Measurements from ENCODE around the gene NUDT4.
"Not testable (repeated sequence)": the region's sequence is repeated elsewhere in the genome, so short reads cannot be mapped to it uniquely, and the experiment has no call there.

The NUDT4 gene

GRCh38 chr12:93366422-93366821, 11.3 kb upstream of the NUDT4 start:
- DNase-seq (ENCODE audit: low read depth, low spot score) = no peak

- no peak for DNase-seq (ENCODE audit: low read depth, low spot score)
These were observed 9.0 kb upstream of the NUDT4 start for GRCh38 chr12:93368766-93369165.

GRCh38 chr12:93369505-93369904, 8.2 kb upstream of the NUDT4 start:
- no peak for DNase-seq (ENCODE audit: low read depth, low spot score)

- no peak for DNase-seq (ENCODE audit: low read depth, low spot score)
These were observed 6.8 kb upstream of the NUDT4 start for GRCh38 chr12:93370947-93371346.

- no peak for DNase-seq (ENCODE audit: low read depth, low spot score)
These were observed 3.6 kb upstream of the NUDT4 start for GRCh38 chr12:93373961-93374656.

- no peak for DNase-seq (ENCODE audit: low read depth, low spot score)
These were observed 1.8 kb upstream of the NUDT4 start for GRCh38 chr12:93375906-93376305.

DNA sequence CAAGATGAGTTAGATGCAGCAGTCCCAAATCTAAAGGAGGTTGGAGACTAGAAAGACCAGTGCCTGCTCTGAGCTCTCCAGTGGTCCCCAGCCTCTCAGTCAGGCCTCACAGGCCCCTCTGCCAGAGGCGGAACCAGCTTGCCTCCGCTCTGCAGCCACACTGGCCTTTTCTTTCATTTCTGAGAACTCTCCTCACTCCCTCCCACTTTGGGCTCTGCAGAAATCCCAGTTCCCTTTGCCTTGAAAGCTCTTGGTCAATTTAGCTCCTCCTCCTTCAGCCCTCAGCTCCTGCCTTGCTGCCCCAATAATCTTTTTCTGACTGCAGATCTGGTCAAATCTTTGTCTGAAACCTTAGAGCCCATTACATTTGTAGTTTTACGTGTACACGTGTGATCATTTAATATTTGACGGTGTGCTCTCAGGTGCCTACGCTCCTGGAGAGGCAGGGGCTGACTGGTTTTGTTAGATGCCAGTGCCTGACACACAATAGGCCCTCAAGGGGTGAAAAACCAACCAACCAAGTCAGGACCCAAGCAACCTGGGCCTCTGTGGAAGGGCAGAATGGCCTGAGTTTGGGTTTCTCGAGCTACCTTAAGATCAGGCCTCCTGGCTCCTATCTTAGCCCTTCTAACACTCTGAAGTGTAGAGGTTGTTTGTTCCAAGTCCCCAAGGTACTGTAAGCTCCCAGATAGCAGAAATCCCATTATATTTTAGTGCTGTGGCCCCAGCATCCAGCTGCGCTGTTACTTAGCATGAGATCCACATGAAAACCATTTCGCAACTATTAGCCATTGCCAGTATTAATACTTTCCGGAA, 1.1 kb upstream of the NUDT4 start:
- no peak for DNase-seq (ENCODE audit: low read depth, low spot score)

DNA sequence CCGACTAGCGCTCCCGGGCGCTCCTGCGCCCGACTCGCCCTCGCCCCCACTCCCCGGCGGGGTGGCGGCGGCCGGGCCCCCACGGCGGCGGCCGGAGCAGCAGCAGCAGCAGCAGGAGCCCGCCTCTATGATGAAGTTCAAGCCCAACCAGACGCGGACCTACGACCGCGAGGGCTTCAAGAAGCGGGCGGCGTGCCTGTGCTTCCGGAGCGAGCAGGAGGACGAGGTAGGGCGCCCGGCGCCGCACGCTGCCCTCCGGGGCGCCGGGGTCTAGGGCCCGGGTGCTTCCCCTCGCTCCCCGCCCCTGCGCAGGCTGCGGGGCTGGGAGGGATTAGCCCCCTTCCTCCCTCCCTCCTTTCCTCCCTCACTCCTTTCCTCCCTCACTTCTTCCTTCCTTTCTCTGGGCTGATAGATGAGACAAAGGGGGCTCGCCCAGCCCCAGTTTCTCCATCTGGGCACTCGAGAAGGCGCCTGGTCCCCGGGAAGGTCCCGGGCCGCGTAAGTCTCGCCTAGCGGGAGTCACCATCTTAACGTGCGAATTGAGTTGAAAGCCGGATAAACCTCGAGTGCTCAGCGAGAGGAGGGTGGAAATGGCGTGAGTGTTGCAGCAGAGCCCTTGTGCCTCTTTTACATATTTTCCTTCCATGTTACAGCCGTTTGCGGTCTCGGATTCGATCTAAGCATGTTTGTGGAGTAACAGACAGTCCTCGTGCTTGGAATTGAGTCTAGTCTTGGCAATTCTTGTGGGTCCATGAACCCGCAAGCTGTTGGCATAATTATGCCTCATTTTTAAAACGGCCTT, 672 bp downstream of the NUDT4 start:
- not testable (repeated sequence) for DNase-seq (ENCODE audit: low read depth, low spot score)

GRCh38 chr12:93378998-93379325, 1.2 kb downstream of the NUDT4 start:
- no peak for DNase-seq (ENCODE audit: low read depth, low spot score)

- no peak for DNase-seq (ENCODE audit: low read depth, low spot score)
These were observed 1.7 kb downstream of the NUDT4 start for GRCh38 chr12:93379326-93379980.

- DNase-seq (ENCODE audit: low read depth, low spot score) = no peak
These were observed 2.2 kb downstream of the NUDT4 start for GRCh38 chr12:93379981-93380361.

DNA sequence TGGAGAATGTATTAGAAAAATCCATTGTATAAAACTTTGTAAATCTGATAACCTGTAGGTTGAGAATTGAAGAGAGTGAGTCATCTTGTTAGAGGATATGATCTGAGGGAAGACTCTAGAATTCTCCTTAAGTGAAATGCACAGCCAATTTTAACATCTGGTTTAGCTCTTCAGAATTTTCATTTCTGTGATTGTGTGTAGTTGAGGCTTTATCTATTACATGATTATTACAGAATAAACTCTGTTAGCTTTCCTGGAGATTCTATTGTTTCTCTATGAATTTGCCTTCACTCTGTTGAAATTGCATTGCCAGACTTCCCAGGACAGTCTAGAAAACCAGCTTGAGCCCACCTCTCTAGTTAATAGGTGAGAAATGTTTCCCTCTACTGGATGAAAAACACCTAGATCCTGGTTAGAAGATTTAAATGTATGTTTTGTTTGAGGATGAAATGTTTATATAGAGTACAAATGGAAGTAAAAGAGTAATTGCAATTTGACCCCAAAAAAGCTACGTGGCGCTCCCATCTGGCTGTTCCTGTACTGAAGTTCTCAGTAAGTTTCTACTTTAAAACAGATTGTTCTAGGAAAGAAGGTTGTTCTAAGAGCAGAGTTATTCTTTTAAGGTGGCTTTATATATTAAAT, 2.9 kb downstream of the NUDT4 start:
- no peak for DNase-seq (ENCODE audit: low read depth, low spot score)

DNA sequence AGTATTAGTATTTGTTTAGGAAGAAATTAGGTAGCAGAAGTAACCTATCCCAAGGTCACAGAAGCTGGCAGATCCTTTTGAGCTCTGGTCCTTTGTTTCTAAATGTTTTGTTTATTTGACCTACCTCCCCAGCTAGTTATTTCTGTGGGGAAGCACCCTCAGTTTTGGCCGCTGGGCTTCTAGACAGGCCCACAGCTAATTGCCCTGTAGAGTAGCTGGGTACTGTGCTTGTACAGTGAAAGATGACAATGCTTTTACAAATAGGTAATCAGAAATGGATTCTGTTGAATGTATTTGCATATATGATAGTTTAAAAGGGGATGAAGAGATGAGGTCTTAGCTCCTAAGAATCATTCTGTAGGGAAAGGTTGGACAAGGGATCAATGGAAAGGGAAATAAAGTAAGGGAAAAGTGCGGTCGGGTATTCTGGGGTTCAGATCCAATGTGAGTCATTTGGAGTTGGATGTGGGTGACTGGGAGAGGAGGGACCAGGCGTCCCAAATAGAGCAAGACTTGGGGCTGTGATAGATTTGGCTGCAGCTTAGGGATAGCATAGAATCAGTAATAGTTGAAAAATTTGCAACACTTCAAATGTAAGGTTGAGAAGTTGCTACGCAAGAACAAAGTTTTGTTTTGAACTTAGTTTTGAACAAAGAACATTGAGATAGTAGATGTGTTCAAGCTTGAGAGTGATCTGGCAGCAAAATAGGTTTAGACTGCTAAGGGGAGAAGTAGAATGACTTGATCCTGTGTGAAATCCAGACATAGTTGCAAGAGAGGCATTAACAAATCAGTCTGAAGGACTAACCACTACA, 3.6 kb downstream of the NUDT4 start:
- DNase-seq (ENCODE audit: low read depth, low spot score) = no peak

- not testable (repeated sequence) for DNase-seq (ENCODE audit: low read depth, low spot score)
These were observed 4.3 kb downstream of the NUDT4 start for GRCh38 chr12:93381976-93382437.

GRCh38 chr12:93387780-93388179, 10.1 kb downstream of the NUDT4 start:
- DNase-seq (ENCODE audit: low read depth, low spot score) = no peak

DNA sequence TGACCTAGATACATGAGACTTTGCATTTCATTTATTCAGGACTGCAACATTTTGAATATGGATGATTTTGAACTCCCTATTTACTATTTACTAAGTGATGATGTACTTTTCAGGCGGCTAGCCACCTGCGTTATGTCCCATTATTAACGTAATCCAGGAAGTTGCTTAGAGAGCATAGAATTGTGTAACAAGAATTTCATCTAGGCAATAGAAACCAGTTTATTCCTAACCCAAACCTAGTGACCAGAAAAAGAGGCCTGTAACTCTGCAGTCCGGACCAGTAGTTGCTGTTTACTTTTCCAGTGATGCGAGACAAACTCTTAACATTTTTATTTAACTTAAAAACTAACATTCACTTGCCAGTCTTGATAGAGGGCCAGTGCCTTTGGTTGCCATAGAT, 12.3 kb downstream of the NUDT4 start:
- no peak for DNase-seq (ENCODE audit: low read depth, low spot score)

DNA sequence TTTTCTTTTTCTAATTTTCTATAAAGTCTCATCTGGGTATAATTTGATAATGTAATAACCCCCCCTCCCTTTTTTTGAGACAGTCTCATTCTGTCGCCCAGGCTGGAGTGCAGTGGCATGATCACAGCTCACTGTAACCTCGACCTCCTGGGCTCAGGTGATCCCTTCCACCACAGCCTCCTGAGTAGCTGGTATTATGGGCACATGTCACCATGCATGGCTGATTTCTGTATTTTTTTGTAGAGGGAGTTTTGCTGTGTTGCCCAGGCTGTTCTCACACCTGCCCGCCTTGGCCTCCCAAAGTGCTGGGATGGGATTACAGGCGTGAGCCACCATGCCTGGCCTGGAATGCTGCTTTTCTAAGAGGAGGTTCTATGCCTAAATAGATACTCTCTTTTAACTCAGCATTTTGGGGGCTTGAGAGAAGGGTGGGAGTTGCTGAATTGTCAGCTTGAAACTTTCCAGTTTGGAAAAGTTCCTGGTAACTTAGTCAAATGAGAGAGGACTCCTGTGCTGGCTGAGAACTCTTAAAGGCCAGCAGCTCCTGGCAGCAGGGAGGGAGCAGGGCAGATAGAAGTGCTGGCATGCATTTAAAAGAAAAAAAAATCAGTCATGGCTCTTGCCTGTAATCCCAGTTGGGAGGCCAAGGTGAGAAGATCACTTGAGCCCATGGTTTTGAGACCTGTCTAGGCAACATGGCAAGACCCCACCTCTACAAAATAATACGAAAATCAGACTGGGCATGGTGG, 13.0 kb downstream of the NUDT4 start:
- no peak for DNase-seq (ENCODE audit: low read depth, low spot score)

DNA sequence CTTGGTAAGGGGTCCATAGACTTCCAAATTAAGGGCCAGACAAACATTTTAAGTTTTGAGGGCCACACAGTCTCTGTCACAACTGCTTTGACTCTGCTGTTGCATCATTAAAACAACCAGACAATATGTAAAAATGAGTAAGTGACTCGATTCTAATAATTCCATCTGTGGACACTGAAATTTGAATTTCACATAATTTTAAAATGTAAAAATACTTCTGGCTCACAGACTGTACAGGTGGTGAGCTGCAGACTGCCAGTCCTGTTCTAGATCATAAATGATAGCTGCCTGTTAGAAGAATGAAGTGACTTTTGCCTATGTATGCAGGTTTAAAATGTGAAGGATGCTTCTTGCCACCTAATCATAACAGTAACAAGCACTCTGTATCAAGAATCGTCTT, 15.7 kb downstream of the NUDT4 start:
- no peak for DNase-seq (ENCODE audit: low read depth, low spot score)

- no peak for DNase-seq (ENCODE audit: low read depth, low spot score)
These were observed 19.7 kb downstream of the NUDT4 start for GRCh38 chr12:93397412-93397811.

Measured in smooth muscle cell of the brain vasculature (primary cell).